Fibroblast of the conjunctiva (primary cell): ENCODE results near the gene TMEM42.
A peak's percentile ranks its signal among the peaks of the same experiment; 100 is the strongest.

Source experiments
- DNase-seq: peaks from one replicate; pipeline ENCODE4 v3.0.0-alpha.2; 2010; ENCODE audit warnings: low read depth

The TMEM42 gene

GRCh38 chr3:44913868-44914468, 52.3 kb downstream of the TMEM42 start:
- DNase-seq = peak; percentile 60

GRCh38 chr3:44914936-44915335, 53.2 kb downstream of the TMEM42 start:
- no peak for DNase-seq
